Measurements from ENCODE around the gene DDIT3. TPM values are rescaled to one million over a fixed set of nuclear protein-coding genes. Genes with fewer than 3 reads are reported as not detected.

The DDIT3 gene
- total and polyA plus RNA-seq, 4 donors = 4.7 to 30.2 (median 16.2) TPM

- no peak overlapping the region for H3K4me3 ChIP-seq (ENCODE audit: low read depth in 1 of 3, low read length in 3 of 3)
- no peak overlapping the region for H3K27ac ChIP-seq (ENCODE audit: low read depth in 1 of 2, low read length in 2 of 2)
- no peaks in the 10 kb centered on the region for H3K4me1 ChIP-seq (ENCODE audit: control insufficient read depth in 4 of 4, insufficient read depth in 4 of 4, low read length in 3 of 4)
- WGBS = 90% methylated on average over 5 of the region's 5 CpGs
- no peak for TF ChIP-seq HNF4G (IDR thresholded peaks at IDR 0.05)
- no peak for TF ChIP-seq FOXA2 (IDR thresholded peaks at IDR 0.05)
- no peak for TF ChIP-seq ATF3 (IDR thresholded peaks at IDR 0.05)
- no peak overlapping the region for H3K9ac ChIP-seq (ENCODE audit: low read depth in 1 of 2, low read length in 2 of 2)
- H3K27me3 ChIP-seq (ENCODE audit: control insufficient read depth in 4 of 4, insufficient read depth in 4 of 4, low read length in 3 of 4) = no peaks in the 10 kb centered on the region
- no peaks in the 10 kb centered on the region for H3K9me3 ChIP-seq (ENCODE audit: control insufficient read depth in 4 of 4, low read length in 3 of 4)
- peaks cover 1 to 14% (median 7%) of the 10 kb centered on the region in 4 donors for H3K36me3 ChIP-seq (ENCODE audit: control insufficient read depth in 4 of 4, insufficient read depth in 3 of 4, low read depth in 1 of 4, low read length in 3 of 4)
- DNase-seq (ENCODE audit: low spot score) = no peak
Measured at GRCh38 chr12:57539134-57539768, 18.9 kb upstream of the DDIT3 start.

GRCh38 chr12:57536597-57536942 lies 16.3 kb upstream of the DDIT3 start:
- Histone ChIP-seq H3K9me3 (ENCODE audit: control insufficient read depth in 4 of 4, low read length in 3 of 4) (no peaks in the 10 kb centered on the region), H3K9ac (ENCODE audit: low read depth in 1 of 2, low read length in 2 of 2) (no peak overlapping the region), H3K36me3 (ENCODE audit: control insufficient read depth in 4 of 4, insufficient read depth in 3 of 4, low read depth in 1 of 4, low read length in 3 of 4) (peaks cover 5 to 33% (median 24%) of the 10 kb centered on the region in 4 donors), H3K27me3 (ENCODE audit: control insufficient read depth in 4 of 4, insufficient read depth in 4 of 4, low read length in 3 of 4) (no peaks in the 10 kb centered on the region), H3K27ac (ENCODE audit: low read depth in 1 of 2, low read length in 2 of 2) (no peak overlapping the region), H3K4me1 (ENCODE audit: control insufficient read depth in 4 of 4, insufficient read depth in 4 of 4, low read length in 3 of 4) (no peaks in the 10 kb centered on the region), H3K4me3 (ENCODE audit: low read depth in 1 of 3, low read length in 3 of 3) (no peak overlapping the region)
- TF ChIP-seq RAD21 (IDR thresholded peaks at IDR 0.05) (no peak), HNF4A (conservative IDR thresholded peaks at IDR 0.05) (no peak), CTCF (IDR thresholded peaks at IDR 0.05; ENCODE audit: low read depth, low read length, missing input control) (no peak), ZBTB33 (IDR thresholded peaks at IDR 0.05) (no peak), MAX (IDR thresholded peaks at IDR 0.05) (no peak), JUND (IDR thresholded peaks at IDR 0.05) (no peak), NR2F2 (IDR thresholded peaks at IDR 0.05) (no peak), RXRA (IDR thresholded peaks at IDR 0.05) (no peak), HNF4G (IDR thresholded peaks at IDR 0.05) (no peak), GABPA (IDR thresholded peaks at IDR 0.05 in 1 of 2, conservative IDR thresholded peaks at IDR 0.05 in 1 of 2) (no peak), REST (IDR thresholded peaks at IDR 0.05) (no peak), YY1 (IDR thresholded peaks at IDR 0.05) (no peak), TAF1 (conservative IDR thresholded peaks at IDR 0.05) (no peak), EGR1 (IDR thresholded peaks at IDR 0.05; ENCODE audit: low read depth in 2 of 2) (no peak), FOXA2 (IDR thresholded peaks at IDR 0.05) (no peak), SP1 (IDR thresholded peaks at IDR 0.05) (no peak), FOXA1 (IDR thresholded peaks at IDR 0.05) (no peak), ATF3 (IDR thresholded peaks at IDR 0.05) (no peak)
- DNase-seq (ENCODE audit: low spot score) = no peak
- WGBS = 100% methylated on average over 1 of the region's 1 CpG
